NCI-H2227 (cell line): ENCODE results near the gene THAP8.
"Not testable (repeated sequence)": the region's sequence is repeated elsewhere in the genome, so short reads cannot be mapped to it uniquely, and the experiment has no call there.

Source experiments
- DNase-seq: peaks from one replicate; lab custom pipeline; 2025; ENCODE audit not compliant: unreplicated experiment; lab: John Stamatoyannopoulos, UW

THAP8 gene

DNA sequence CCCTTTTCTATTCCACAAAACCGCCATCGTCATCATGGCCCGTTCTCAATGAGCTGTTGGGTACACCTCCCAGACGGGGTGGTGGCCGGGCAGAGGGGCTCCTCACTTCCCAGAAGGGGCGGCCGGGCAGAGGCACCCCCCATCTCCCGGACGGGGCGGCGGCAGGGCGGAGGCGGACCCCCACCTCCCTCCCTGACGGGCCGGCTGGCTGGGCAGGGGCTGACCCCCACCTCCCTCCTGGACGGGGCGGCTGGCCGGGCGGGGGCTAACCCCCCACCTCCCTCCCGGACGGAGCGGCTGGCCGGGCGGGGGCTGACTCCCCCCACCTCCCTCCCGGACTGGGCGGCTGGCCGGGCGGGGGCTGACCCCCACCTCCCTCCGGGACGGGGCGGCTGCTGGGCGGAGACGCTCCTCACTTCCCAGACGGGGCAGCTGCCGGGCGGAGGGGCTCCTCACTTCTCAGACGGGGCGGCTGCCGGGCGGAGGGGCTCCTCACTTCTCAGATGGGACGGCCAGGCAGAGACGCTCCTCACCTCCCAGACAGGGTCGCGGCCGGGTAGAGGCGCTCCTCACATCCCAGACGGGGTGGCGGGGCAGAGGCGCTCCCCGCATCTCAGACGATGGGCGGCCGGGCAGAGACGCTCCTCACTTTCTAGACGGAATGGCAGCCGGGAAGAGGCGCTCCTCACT lies 14.9 kb upstream of the THAP8 start:
- not testable (repeated sequence) for DNase-seq

DNA sequence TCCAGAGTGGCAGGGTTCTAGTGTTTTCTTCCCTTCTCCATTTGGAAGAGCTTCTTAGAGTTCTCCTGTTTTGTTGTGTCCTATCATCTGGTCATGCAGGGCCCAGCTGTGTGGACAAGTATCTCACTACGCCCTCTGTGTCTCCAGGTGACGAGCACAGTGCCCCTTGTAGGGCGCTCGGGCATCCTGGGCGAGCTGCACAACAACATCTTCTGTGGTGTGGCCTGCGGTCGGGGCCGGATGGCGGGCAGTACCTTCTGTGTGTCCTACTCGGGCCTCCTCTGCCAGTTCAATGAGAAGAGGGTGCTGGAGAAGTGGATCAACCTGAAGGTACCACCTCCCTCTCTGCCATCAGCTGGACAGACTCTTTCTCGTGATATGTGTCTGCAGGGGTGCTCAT lies 13.6 kb upstream of the THAP8 start:
- no peak for DNase-seq

DNA sequence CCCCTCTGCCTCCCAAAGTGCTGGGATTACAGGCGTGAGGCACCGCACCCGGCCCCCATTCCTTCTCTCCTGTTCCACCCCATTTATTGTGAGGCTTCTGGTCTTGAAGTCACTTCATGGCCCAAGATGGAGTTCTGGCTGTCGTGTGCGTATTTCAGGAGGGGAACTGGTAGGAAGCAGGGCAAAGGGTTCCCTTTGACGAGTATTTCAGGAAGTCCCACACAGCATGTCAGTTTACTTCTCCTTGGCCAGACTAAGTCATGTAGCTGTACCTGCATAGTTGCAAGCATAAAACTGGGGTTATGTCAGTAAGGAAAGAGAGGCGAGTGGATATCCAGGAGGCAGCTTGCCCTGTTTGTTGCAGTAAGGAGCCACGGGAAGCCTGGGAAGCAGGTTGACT lies 10.7 kb upstream of the THAP8 start:
- no peak for DNase-seq

DNA sequence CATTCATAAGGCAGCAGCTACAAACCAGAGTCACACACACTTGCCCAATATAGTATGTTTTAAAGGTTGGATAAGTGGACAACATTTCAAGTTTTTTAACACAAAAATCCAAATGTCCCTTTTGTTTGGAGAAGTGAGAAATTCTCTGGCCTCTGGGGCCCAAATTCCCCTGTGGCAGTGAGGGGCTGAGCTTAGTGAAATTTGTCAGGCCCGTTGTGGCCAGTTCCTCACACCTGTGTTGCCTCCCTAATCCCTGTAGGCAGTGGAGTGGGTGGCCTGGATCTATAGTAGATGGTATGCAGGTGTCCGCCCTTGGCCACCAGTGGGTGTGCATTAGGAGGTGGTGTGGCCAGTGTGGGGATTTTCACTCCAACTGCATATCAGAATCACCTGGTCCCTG lies 7.3 kb upstream of the THAP8 start:
- no peak for DNase-seq

DNA sequence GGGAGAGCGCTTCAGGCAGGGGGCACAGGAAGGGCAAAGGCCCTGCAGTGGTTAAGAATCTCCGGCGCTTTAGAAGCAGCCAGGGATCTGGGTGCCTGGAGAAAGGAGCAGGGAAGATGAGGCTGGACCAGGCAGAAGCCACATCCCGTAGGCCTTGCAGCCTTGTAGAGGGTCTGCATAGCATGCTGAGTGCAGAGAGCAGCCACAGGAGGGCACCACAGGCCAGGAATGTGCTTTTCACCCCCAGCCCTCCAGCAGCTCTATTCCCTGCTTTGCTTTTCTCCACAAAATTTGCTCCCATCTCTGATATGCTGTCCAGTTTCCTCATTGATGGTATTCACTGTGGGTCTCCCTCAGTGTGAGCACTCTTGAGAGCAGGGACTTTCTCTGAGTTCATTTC lies 6.3 kb upstream of the THAP8 start:
- peak; percentile 72 for DNase-seq

DNA sequence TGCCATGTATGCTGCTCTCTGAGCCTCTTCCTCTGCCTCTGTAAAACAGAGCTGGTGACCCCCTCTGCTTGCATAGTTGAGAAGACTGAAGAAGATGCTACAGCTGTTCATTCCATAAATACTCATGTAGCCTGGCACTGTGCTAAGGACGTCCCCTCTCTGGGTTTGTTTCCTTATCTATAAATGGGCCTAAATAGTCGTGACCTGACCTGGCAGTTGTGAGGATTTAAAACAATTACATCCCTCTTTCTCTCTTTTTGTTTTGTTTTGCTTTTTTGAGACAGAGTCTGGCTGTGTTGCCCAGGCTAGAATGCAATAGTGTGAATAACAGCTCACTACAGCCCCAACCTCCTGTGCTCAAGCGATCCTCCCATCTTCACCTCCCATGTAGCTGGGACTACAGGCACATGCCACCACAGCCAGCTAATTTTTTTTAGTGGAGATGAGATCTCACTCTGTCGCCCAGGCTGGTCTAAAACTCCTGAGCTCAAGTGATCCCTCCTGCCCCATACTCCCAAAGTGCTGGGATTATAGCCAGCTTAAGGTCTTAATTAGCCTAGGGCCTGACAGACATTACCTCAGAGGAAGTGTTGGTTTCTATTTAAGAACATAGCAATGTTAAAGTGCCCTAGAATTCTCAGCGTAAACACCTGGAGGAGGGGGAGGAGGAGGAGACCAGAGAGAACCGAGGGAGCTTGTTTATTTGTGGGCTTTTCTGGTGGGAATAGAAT lies 5.3 kb upstream of the THAP8 start:
- no peak for DNase-seq

DNA sequence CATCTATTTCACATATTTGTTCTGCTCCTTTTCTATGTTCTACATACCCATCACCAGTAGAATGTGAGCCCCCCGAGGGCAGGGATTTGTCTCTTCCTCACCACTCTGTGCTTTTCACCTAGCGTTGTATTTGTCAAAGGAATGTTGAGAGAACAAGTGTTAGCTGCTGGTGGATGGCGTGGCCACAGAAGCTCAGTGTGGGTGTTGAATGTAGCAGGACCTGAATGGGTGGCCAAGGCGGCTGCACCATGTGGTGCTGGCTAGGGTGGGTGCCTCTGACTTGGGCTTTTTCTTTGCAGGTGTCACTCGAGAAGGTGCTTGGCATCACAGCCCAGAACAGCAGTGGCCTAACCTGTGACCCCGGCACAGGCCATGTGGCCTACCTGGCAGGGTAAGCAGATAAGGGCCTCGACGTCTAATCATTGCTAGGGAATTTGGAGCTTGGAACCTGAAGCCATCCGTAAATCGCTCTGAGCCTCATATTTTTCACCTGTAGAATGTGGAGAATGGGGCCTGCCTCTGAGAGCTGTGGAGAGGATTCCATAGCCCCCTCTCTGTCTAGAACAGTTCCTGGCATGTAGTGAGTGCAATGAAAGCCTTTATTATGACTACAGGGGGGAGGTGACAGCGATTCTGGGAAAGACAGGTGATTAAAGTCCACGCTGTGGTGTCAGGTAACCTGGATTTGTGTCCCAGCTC lies 4.5 kb upstream of the THAP8 start:
- DNase-seq: no peak

DNA sequence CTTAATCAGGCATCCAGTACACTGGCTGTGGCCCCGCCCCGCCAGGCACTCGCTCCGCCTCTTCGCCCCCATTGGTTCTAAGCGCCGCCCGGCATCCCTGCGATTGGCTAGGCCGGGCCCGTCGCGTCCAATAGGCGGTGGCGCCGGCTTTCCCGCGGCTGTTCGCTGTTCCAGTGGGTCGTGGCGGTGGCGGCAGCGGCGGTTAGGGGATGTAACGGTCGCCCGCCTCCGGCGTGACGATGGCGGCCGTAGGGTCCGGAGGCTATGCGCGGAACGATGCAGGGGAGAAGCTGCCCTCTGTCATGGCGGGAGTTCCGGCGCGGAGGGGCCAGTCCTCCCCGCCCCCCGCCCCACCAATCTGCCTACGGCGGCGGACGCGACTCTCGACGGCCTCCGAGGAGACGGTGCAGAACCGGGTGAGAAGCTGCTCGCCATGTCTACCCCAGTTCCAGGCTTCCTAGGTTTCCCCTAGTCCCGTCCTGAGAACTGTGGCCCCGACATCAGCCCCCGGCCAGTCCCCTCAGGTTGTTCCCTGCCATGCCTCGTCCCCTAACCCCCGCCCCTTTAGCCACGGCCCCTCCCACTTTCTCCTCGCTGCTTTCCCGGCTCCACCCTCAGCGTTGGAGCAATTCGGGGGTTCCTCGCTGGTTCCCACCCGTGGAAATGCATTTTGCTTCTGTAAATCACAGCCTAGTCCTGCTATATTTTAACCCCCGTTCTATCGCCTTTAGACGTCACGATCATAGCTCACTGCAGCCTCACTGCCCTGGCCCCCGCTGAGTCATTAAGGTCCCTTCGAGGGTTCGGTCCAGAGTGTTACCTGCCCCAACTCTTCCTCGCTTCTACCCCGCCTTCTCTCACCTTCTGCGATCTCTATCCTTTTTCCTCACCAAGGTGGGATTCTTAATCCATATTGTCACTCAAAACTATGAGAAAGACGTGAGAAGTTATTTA lies 925 bp upstream of the THAP8 start, which contains the start of gene WDR62:
Gene WDR62 (plus strand): TSS at position 165 of the 954 bp plus-strand sequence. CDS start 75 bp downstream, at position 240.
- peak; percentile 100 for DNase-seq

DNA sequence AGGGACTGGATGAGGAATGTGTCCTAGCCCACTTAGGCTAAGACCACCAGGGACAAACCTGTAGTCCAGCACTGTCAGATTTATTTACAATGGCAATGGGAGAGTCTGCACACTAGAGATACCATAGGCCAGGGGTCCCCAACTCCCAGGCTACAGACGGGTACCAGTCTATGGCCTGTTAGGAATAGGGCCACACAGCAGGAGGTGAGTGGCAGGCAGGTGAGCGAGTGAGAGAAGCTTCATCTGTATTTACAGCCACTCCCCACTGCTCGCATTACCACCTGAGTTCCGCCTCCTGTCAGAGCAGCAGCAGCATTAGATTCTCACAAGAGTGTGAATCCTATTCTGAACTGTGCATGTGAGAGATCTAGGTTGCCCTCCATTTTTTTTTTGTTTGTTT lies 2.4 kb downstream of the THAP8 start:
- DNase-seq: peak; percentile 64

DNA sequence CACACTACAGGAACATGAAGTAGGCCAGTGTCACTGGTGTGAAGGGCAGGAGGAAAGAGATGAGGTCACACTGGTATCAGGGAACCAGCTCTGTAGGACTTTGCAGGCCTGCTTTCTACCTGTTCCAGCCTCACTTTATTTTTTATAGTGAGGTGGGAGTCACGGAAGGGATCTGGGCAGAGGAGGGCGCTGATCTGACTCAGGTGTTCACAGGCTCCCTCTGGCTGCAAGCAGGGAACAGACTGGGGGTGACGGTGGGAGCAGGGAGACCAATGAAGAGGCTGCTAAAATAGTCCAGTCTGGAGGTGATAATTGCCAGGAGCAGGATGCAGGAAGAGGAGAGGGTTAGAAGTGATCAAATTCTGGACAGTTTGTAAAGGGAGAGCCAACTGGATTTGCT lies 2.8 kb downstream of the THAP8 start:
- DNase-seq: peak; percentile 77

DNA sequence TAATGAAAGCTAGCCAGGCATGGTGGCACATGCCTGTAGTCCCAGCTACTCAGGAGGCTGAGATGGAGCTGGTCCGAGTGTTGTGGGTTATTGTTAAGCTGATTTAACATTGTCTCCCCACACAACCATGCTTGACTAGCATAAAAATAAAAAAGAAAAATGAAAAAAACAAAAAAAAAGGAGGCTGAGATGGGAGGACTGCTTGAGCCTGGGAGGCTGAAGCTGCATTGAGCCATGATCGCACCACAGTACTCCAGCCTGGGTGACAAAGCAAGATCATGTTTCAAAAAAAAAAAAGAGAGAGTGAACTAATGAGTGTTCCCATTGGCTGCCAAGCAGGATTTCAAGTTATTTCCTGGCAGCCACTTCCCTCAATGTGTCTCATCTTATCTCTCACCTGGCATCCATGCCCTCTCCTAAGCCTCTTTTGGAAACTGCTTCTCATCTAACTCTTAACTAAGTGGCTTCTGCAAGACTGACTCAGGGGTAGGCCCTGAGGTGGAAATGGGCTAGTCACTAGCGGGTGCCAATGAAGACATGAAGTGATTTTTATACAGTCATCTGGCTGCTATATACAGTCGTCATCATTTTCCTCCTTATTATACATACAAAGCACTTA lies 4.9 kb downstream of the THAP8 start:
- DNase-seq: no peak

DNA sequence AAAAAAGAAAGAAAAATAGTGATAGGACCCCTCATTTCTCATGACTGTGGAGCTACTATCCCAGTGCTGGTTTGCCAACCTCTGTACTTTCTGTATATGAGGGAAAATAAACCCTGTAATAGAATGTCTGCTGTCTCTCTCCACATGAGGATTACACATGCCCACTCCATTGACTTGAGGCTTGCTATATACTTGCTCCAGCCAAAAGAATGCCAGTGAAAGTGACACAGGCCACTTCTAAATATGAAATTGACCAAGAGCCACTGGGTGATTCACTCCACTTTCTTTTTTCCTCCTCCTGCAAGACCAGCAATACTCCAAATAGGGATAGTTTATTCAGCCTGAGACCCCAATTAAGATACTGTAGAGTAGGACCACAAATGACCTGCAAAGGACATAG lies 6.2 kb downstream of the THAP8 start:
- no peak for DNase-seq

DNA sequence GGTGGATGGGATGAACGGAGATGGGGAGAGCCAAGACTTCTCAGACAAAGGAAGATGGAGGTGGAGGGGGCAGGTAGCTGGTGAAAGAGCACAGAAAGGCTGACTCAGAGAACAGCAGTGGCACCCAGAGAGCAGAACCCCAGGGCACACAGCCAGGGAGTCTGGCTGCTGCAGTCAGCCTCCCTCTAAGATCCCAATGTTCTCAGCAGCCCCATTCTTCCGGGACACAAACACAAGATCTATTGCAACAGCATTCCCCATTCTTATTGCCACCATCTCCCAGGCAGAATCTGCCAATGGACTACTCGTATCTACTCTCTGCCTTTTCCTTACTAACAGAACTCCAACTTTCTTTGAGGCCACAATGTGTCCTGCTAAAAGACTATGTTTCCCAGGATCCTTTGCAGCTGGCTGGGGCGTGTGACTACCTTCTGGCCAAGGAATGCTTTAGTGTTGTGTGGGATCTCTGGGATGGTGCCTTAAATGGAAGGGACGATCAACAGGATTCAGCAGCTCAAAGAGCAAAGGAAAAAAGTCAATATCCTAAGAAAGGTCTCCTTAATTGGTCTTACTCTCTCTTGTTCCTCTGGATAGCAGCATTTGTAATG lies 7.5 kb downstream of the THAP8 start:
- DNase-seq: no peak

DNA sequence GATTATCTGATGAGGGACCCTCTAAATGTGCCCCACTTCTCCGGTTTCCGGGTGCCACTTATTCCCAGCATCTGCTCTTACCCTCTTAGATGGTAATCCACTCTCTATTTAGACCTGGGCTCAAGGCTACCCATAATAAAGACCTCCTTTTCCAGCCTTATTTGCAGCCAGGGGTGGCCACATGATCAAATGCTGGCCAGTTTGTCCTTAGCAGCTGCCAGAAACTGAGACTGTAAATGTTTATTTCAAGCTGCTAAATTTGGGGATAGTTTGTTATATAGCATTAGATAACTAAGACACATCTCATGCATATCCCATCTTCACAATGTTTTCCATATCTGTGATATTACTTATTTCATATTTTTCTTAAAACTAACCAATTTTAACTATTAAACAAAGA lies 10.1 kb downstream of the THAP8 start:
- DNase-seq: no peak

DNA sequence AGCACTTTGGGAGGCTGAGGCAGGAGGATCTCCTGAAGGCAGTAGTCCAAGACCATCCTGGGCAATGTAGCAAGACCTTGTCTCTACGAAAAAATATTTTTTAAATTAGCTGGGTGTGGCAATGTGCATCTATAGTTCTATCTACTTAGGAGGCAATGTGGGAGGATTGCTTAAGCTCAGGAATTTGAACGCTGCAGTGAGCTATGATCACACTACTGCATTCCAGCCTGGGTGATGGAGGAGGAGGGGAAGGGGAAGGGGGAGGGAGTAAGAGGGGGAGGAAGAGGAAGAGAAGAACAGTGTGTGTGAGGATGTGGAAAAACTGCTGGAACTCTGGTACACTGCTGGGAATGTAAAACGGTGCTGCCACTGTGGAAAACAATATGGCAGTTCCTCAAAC lies 12.3 kb downstream of the THAP8 start:
- DNase-seq: no peak

DNA sequence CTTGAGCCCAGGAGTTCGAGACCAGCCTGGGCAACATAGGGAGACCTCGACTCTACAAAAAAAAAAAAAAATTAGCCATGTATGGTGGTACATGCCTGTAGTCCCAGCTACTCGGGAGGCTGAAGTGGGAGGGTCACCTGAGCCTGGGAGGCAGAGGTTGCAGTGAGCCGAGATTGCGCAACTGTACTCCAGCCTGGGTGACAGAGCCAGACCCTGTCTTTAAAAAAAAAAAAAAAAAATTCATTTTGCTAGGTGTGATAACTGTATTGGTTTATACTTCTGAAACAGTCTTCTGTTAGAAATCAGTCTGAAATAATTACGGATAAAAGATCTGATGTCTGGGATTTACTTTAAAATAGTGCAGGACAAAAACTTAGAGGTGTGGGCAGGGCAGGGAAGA lies 13.0 kb downstream of the THAP8 start:
- DNase-seq: not testable (repeated sequence)

DNA sequence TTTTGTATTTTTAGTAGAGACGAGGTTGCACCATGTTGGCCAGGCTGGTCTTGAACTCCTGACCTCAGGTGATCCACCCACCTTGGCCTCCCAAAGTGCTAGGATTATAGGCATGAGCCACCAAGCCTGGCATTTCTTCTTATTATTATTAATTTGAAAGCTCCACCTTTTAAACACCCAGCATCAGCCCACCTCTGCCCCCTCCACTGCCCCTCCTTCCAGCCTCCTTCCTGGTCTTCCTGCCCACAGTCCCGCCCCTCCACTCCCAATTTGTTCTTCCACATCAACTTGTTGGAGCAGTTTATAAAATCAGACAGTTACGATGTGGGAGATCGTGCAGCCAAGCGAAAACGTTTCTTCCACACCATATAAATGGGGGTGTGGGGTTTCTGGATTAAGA lies 13.6 kb downstream of the THAP8 start:
- DNase-seq: no peak

DNA sequence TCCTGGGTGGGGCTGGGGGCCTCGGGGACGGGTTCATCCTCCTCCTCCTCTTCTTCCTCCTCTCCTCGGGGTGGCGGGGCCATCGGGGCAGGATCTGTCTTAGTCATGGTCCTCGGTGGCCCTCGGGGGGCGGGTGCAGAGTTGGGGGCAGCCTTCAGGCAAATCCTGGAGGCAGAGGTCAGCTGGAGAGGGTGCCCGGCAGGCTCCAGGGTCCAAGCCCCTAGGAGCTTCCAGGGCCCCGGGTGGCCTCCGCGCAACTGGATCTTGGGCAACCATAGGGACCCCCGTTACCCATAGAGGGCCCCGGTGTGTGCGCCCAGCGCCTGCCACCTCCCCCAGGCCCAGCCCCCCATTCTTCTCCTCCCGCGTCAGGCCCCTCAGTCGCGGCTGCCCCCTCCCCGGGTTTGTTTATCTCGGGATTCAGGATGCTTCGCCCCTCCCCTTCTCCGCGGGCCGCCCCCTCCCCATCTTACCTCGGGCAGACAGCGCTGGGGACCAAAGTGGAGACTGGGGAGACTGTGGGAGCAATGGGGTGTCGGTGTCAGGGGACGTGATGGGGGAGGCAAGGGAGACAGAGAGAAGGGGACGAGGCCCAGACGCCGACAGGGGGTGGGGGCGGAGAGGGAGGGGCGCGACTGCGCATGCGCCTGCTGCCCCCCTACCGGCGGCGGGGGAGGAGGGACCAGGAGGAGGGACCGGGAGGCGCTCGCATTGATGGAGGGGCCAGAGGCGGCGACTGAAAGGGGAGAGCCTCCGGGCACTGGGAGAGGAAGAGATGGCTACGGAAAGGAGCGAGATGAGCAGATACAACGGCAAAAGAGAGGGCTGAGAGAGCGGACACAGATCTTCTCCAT lies 21.6 kb downstream of the THAP8 start, which contains the start of gene CLIP3:
Gene CLIP3 (minus strand): TSS at position 623 of the 854 bp plus-strand sequence. CDS start 516 bp downstream, at position 107.
- DNase-seq: peak; percentile 99

DNA sequence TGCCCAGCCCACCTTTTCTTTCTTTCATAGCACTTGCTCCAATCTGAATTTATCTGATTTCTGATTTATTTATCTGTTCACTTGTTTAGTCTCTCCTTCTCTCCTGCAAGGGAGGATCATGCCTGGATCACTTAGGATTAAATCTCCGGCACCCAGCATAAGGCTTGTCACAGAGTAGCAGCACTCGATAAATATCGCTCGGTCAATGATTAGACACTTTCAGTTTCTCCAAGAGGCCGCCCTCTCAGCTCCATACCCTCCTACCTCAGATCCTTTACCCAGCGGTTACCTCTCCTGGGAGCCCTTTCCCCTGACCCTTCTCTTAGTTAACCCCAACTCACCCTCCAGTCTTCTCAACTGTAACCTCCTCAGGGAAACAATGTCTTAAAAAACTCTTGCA lies 22.8 kb downstream of the THAP8 start:
- no peak for DNase-seq
